ENCODE results near the gene RERE. TPM values are rescaled to one million over a fixed set of nuclear protein-coding genes. Genes with fewer than 3 reads are reported as not detected.

The RERE gene
- total RNA-seq, 1 donor from 2014 or later, result 252 TPM

DNA sequence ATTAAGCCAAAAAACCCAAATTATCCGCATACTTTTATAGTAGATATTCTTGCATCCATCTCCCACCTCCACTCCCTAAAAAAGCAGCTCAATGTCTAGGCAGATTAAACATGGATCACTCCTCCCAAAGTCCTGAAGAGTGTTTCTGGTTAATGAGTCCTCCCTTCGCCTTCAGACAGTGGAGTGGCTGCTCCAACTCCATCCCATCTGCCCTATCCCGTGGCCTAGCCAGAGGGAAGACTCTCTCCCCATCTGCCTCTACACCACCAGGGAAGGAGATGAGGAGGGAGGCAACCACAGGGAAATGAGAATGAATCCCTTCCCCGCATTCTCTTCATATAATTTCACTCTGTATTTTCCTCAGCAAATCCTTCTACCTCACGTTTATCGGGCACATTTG lies 395.7 kb downstream of the RERE start:
- Mint-ChIP-seq H3K9me3 (ENCODE audit: unreplicated experiment) (peaks cover 9% of the 10 kb centered on the region), H3K27ac (ENCODE audit: unreplicated experiment) (no peak overlapping the region), H3K4me1 (ENCODE audit: low read depth, unreplicated experiment) (peaks cover 15% of the 10 kb centered on the region), H3K27me3 (ENCODE audit: unreplicated experiment) (peaks cover 7% of the 10 kb centered on the region), H3K4me3 (ENCODE audit: unreplicated experiment) (no peak overlapping the region), H3K36me3 (ENCODE audit: unreplicated experiment) (no peaks in the 10 kb centered on the region)
- TF ChIP-seq CTCF (IDR thresholded peaks at IDR 0.05; ENCODE audit: partially characterized antibody, unreplicated experiment), result no peak
- DNase-seq, result peak; percentile 56

DNA sequence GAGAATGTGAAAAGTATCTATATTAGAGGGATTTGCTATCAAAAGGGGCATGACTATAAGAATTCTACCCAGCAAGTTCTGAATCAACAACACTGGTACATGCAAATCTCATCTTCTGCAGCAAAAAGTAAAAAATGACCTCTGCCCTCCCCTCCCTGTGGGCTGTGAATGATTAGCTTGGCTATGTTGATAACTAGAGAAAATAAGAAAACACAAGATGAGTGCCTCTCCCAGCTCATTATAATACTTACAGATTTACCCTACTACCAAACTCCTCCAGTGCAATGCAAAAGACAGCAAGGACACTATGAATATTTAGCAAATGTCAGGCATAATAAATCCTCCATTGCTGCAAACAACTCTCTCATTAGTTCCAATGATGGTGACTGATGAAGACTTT lies 397.1 kb downstream of the RERE start:
- H3K4me3 Mint-ChIP-seq (ENCODE audit: unreplicated experiment), result no peak overlapping the region
- H3K27me3 Mint-ChIP-seq (ENCODE audit: unreplicated experiment), result peaks cover 3% of the 10 kb centered on the region
- no peak for TF ChIP-seq CTCF (IDR thresholded peaks at IDR 0.05; ENCODE audit: partially characterized antibody, unreplicated experiment)
- peaks cover 7% of the 10 kb centered on the region for H3K9me3 Mint-ChIP-seq (ENCODE audit: unreplicated experiment)
- no peak for DNase-seq
- no peak overlapping the region for H3K27ac Mint-ChIP-seq (ENCODE audit: unreplicated experiment)
- H3K4me1 Mint-ChIP-seq (ENCODE audit: low read depth, unreplicated experiment), result peaks cover 22% of the 10 kb centered on the region
- H3K36me3 Mint-ChIP-seq (ENCODE audit: unreplicated experiment), result no peaks in the 10 kb centered on the region

GRCh38 chr1:8419861-8420260 lies 397.6 kb downstream of the RERE start:
- TF ChIP-seq CTCF (IDR thresholded peaks at IDR 0.05; ENCODE audit: partially characterized antibody, unreplicated experiment), result no peak
- Mint-ChIP-seq H3K27me3 (ENCODE audit: unreplicated experiment) (peaks cover 3% of the 10 kb centered on the region), H3K36me3 (ENCODE audit: unreplicated experiment) (no peaks in the 10 kb centered on the region), H3K4me1 (ENCODE audit: low read depth, unreplicated experiment) (peaks cover 21% of the 10 kb centered on the region), H3K9me3 (ENCODE audit: unreplicated experiment) (peaks cover 6% of the 10 kb centered on the region), H3K27ac (ENCODE audit: unreplicated experiment) (no peak overlapping the region), H3K4me3 (ENCODE audit: unreplicated experiment) (no peak overlapping the region)
- DNase-seq, result no peak

- TF ChIP-seq CTCF (IDR thresholded peaks at IDR 0.05; ENCODE audit: partially characterized antibody, unreplicated experiment), result no peak
- H3K9me3 Mint-ChIP-seq (ENCODE audit: unreplicated experiment), result peaks cover 6% of the 10 kb centered on the region
- H3K27me3 Mint-ChIP-seq (ENCODE audit: unreplicated experiment), result peaks cover 3% of the 10 kb centered on the region
- no peak overlapping the region for H3K4me3 Mint-ChIP-seq (ENCODE audit: unreplicated experiment)
- H3K4me1 Mint-ChIP-seq (ENCODE audit: low read depth, unreplicated experiment), result peaks cover 14% of the 10 kb centered on the region
- no peak for DNase-seq
- H3K27ac Mint-ChIP-seq (ENCODE audit: unreplicated experiment), result no peak overlapping the region
- H3K36me3 Mint-ChIP-seq (ENCODE audit: unreplicated experiment), result no peaks in the 10 kb centered on the region
Measured at GRCh38 chr1:8419172-8419571, 398.3 kb downstream of the RERE start.

GRCh38 chr1:8418301-8418700 lies 399.1 kb downstream of the RERE start:
- H3K4me1 Mint-ChIP-seq (ENCODE audit: low read depth, unreplicated experiment), result peaks cover 13% of the 10 kb centered on the region
- H3K4me3 Mint-ChIP-seq (ENCODE audit: unreplicated experiment), result no peak overlapping the region
- DNase-seq, result no peak
- H3K27me3 Mint-ChIP-seq (ENCODE audit: unreplicated experiment), result peaks cover 3% of the 10 kb centered on the region
- H3K27ac Mint-ChIP-seq (ENCODE audit: unreplicated experiment), result peak overlapping the region; percentile 24
- peaks cover 6% of the 10 kb centered on the region for H3K9me3 Mint-ChIP-seq (ENCODE audit: unreplicated experiment)
- no peak for TF ChIP-seq CTCF (IDR thresholded peaks at IDR 0.05; ENCODE audit: partially characterized antibody, unreplicated experiment)
- no peaks in the 10 kb centered on the region for H3K36me3 Mint-ChIP-seq (ENCODE audit: unreplicated experiment)

Data from glutamatergic neuron (in vitro differentiated cells).